ENCODE results near the gene GJB5. TPM values are rescaled to one million over a fixed set of nuclear protein-coding genes. Genes with fewer than 3 reads are reported as not detected.

Gene GJB5
- total RNA-seq, 1 donor, result not detected

DNA sequence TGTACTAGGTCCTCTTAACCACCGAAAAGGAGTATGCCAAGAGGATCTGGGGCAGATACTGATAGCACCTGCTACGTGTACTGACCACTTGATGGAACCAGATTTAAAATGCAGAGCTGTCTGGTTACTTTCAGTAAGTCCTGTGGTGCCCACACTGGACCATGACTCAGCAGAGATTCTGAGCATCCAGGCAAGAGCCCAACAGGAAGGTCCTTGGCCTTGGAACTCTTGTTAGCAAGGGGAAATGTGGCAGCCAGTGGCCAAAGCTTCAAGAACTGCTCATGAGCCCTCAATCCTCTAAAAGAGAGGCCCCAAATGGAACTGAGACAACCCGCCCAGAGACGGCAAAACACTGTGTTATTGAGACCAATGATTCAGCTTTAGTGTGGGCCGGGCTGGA lies 4.2 kb upstream of the GJB5 start:
- H3K4me3 ChIP-seq (ENCODE audit: low read depth, low read length), result no peak overlapping the region
- TF ChIP-seq, protein P1, sequence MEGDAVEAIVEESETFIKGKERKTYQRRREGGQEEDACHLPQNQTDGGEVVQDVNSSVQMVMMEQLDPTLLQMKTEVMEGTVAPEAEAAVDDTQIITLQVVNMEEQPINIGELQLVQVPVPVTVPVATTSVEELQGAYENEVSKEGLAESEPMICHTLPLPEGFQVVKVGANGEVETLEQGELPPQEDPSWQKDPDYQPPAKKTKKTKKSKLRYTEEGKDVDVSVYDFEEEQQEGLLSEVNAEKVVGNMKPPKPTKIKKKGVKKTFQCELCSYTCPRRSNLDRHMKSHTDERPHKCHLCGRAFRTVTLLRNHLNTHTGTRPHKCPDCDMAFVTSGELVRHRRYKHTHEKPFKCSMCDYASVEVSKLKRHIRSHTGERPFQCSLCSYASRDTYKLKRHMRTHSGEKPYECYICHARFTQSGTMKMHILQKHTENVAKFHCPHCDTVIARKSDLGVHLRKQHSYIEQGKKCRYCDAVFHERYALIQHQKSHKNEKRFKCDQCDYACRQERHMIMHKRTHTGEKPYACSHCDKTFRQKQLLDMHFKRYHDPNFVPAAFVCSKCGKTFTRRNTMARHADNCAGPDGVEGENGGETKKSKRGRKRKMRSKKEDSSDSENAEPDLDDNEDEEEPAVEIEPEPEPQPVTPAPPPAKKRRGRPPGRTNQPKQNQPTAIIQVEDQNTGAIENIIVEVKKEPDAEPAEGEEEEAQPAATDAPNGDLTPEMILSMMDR (IDR thresholded peaks at IDR 0.05; ENCODE audit: insufficient read depth, low read length), result no peak
- peak; percentile 25 for DNase-seq (ENCODE audit: low read depth)

DNA sequence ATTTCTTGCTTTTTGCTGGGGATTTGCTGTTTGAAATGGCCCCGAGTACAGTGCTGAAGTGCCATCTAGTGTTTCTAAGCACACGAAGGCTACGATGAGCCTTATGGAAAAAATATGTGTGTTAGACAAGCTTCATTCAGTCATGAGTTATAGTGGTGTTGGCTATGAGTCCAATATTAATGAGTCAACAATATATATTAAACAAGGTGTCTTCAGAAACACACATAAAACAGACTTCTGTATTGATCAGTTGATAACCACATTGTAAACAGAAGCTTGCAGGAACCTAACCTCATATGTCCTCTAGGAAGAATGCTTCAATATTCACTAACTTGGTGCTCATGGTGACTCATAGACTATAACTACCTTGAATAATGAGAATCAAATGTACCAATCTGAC lies 1.7 kb upstream of the GJB5 start:
- no peak for DNase-seq (ENCODE audit: low read depth)
- TF ChIP-seq, protein P1 (IDR thresholded peaks at IDR 0.05; ENCODE audit: insufficient read depth, low read length), result no peak
- H3K4me3 ChIP-seq (ENCODE audit: low read depth, low read length), result no peak overlapping the region

DNA sequence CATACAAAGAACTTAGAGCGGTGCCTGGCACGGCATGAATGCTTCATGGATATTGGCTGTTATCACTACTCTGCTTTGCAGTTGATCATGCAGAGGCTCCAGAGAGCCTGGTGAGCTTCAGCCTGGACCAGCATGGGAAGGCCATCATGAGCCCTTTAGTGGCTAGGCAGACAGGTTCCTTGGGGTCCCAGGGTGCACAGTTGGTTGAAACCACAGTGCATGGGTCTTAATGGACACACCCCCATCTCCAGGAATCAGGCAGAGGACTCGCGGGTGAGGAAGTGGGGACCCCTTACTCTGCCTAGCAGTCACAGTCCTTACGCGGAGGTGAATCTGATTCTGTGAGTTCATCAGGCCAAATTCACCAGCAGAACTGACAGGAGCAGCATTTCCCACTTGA lies 1.1 kb downstream of the GJB5 start:
- TF ChIP-seq, protein P1 (IDR thresholded peaks at IDR 0.05; ENCODE audit: insufficient read depth, low read length), result no peak
- no peak overlapping the region for H3K4me3 ChIP-seq (ENCODE audit: low read depth, low read length)
- no peak for DNase-seq (ENCODE audit: low read depth)

DNA sequence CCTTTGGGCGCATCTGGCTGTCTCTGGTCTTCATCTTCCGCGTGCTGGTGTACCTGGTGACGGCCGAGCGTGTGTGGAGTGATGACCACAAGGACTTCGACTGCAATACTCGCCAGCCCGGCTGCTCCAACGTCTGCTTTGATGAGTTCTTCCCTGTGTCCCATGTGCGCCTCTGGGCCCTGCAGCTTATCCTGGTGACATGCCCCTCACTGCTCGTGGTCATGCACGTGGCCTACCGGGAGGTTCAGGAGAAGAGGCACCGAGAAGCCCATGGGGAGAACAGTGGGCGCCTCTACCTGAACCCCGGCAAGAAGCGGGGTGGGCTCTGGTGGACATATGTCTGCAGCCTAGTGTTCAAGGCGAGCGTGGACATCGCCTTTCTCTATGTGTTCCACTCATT lies 2.5 kb downstream of the GJB5 start:
- DNase-seq (ENCODE audit: low read depth), result no peak
- H3K4me3 ChIP-seq (ENCODE audit: low read depth, low read length), result no peak overlapping the region
- TF ChIP-seq, protein P1 (IDR thresholded peaks at IDR 0.05; ENCODE audit: insufficient read depth, low read length), result no peak

DNA sequence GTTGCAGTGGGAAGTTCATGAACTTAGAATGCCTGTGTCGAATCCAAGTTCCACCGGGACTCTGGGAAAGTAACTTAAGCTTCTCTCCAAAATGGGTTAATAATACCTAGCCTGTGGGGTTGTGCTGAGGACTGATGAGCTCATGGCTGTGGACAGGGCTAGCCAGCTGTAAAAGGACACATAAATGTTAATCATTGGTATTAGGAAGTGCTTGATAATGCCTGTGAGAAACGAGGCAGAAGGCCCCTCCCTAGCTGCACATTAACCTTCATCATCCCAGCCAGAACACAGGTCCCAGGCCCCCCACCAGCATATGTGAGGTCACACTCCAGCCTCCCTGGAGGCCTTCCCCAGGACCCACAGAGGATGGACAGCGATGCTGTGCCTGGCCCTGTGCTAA lies 3.9 kb downstream of the GJB5 start:
- TF ChIP-seq, protein P1 (IDR thresholded peaks at IDR 0.05; ENCODE audit: insufficient read depth, low read length), result no peak
- H3K4me3 ChIP-seq (ENCODE audit: low read depth, low read length), result no peak overlapping the region
- DNase-seq (ENCODE audit: low read depth), result no peak

DNA sequence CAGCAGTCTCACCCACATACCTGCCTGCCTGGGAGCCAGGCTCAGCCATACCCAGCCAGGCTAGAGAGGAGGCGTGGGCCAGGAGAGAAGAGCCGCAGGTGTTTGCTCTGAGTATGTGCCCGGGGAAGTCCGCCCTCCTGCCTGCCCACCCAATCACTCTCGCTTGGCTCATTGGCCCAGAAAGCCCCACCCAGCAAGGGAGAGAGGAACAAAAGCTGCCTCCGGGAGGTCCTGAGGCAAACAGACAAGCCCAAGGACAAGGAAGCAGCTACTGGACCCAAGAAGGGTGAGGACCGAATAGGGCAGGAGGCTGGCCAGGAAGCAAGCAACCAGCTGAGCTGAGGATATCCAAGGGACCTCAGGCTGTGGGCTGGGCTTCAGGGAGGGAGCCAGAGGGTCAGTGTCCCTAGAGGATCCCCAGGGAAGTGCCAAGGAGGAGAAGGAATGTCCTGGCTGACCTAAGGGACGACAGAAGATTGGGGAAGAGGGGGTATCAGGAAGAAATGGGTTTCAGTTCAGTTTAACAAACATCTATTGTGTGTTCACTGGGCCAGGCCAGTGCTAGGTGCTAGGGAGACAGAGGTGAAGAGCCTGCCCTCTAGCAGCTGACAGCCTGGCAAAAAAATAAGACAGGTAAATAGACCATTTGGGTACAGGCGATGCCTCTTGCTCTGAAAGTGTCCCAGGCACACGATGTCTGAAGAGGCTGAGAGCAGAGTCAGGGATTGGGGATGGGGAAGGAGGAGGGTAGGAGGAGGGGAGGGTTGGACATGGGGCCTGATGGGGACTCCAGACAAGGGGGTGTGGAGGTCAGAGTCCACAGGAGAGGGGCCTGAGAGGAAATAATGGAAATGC lies 4.9 kb downstream of the GJB5 start, which contains the start of gene GJB4:
GJB4 (plus strand) TSS at position 238 of the 855 bp plus-strand sequence. CDS start 1,515 bp downstream, outside the sequence.
- no peak for DNase-seq (ENCODE audit: low read depth)
- TF ChIP-seq, protein P1 (IDR thresholded peaks at IDR 0.05; ENCODE audit: insufficient read depth, low read length), result no peak
- no peak within 1 kb of the TSS for H3K4me3 ChIP-seq (ENCODE audit: low read depth, low read length)
